Kidney capillary endothelial cell (primary cell): Measurements from ENCODE around the gene KIF13A.

Experiments used
- DNase-seq: peaks from one replicate; pipeline ENCODE4 v3.0.0-alpha.2; 2018; ENCODE audit warnings: low spot score

KIF13A gene

DNA sequence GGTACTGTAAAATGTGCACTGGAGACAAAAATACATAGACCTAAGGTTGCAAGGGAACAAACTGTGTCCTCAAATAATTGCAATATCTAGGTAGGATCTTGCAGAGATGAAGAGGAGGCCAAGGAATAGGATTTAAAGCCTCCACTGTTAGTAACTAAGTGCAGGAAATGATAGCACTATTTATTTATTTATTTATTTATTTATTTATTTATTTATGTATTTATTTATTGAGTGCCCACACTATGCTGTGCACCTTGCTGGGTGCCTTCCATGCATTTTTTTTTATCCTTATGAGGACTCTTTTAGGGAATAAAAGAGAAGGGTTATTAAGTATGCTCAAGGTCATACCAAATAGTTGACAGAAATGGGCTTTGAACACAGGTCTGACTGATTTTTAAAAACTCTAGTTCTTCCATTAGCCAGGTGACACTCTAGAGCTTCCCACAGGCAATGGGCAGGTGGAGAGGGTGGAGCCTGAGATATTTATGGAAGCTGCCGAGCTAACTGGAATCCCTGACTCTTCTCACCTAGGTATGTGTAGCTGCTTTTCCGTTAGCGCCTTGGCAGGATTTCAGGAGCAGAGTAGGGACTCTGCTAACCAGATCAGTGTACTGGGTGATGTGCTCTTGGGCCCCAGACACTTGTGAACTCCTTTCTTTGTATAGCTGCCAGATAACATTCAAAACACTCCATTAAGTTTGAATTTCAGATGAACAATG, 268.0 kb downstream of the KIF13A start:
- no peak for DNase-seq

DNA sequence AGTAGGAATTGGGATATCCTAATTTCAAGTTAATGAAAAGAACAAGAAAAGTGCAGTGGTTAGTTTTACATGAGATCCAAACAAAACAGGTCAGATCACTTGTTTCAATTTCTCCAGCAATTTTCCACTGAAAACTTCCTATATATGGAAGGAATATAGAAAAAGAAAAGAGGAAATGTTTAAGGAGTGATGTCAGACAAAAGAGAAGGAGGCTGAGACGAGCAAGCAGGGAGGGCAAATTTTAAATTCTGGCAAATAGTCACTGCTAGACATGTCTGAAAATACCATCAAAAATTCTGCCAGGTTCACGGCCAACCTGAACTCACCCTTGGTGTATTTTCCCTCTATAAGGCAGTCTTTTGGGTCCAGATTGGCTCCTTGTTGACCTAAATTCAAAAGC, 271.2 kb downstream of the KIF13A start:
- no peak for DNase-seq

DNA sequence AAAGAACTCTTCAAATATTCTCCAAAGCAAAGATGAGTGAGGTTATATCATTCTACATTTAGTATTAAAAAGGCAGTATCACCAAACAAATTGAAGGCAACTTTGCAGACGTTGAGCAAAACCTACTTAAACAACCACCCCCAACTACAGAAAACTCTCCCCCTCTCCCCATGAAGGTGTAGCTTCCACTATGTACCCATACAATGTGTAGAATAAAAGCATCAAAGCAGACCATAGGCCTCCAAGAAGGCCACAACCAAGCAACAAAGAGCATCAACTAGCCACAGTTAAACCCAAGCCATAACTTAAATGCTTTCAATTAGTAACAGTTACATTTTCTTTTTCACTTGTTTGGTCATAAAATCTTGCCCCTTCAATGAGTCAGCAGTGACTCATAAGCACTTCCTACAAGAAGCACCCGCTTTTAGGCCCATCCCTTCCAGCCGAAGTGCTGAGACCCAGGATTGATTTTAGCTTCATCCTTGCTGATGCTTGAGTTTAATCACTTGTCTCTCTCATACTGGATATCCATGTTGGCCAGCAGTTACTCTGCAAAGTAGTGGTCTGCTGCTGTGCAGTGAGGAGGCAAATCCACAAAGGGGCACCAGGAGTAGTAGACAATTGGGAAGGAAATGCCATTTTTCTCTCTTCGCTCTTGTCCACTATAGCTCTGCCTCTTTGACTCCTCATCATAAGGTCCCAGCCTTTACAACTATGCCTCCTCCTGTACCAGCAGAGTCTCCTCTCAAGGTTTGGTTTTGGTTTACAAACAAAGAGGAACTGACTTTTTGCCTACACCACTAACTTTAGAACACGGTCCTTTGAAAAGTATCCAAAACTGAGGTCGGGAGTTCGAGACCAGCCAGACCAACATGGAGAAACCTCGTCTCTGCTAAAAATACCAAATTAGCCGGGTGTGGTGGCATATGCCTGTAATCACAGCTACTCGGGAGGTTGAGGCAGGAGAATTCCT, 272.3 kb downstream of the KIF13A start:
- DNase-seq: peak; percentile 88

DNA sequence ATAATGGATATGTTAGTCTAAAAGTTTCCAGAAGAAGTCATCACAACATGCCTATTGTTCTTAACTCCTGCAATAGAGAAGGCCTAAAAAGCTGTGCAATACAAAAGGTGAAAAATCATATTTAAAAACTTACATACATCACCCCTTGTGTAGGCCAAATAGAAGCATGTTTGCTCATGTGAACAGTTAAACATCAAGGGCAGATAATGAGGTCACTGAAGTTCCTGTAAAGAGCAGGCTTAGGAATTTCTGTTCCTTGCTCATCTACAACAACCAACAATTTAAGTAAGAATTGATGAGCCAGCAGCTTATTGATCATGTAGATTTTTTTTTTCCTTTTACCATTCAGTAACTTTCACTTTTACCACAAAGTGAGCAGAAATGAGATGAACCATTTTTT, 273.3 kb downstream of the KIF13A start:
- DNase-seq: no peak

DNA sequence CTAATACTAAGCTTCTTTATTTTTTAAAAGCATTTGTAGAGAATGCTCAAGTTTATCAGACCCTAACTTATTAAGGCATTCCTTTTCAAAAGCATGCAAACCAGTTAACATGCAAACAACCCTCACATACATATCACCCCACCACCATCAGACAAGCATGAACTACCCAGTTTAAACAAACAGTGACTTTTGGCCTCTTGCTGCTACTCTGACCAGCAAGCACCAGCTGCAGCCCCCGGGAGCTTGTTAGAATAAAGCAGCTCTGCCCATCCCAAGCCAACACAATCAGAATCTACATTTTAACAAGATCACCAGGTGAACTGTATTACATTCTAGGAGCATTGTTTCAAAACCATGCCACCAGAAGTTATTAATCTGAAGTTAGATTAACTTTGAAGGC, 274.9 kb downstream of the KIF13A start:
- DNase-seq: no peak

DNA sequence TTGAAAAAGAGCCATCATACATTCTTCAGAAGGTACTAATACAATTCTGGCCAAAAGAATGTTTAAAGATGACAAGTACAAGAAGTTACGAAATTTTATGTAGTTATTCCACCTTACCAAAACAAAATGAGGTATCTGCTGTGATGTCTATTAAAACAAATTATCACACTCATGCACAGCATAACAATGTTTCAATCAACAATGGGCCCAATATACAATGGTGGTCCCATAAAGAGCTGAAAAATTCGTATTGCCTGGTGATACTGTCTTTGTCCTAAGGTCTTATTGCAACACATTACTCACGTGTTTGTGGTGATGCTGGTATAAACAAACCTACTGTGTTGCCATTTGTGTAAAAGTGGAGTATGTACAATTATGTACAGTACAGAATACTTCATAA, 277.1 kb downstream of the KIF13A start:
- DNase-seq: no peak

DNA sequence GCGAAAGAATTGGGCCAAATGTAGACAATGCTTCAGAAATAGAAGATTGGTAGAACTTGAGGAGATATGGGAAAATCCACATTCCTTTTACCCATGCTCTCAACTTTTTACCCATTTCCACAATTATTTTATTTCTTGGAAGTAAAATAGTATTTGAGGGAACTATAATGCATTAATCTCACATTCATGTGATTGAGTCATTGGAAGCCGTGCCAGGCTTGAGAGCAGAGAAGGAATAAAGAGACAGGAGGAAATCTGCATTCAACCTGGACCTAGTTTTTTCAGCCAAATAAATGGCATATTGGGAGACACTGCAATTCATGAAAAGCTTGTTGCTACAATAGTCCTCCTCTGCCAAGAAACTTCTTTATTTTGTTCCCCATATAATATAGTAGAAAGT, 278.0 kb downstream of the KIF13A start:
- no peak for DNase-seq
